HepG2 (cell line): ENCODE data around the gene TWF1. TPM values are rescaled to one million over a fixed set of nuclear protein-coding genes. Genes with fewer than 3 reads are reported as not detected.

ENCODE experiments used
- ATM ChIP-seq: fragments of 450-650 bp; IDR thresholded peaks from 2 replicates; pipeline ENCODE4 v1.7.1; 2017; ENCODE audit warnings: mild to moderate bottlenecking, borderline replicate concordance
- DPF2 ChIP-seq: sonication (generic); formaldehyde crosslinking; IDR thresholded peaks from 2 replicates; pipeline ENCODE4 v1.4.0; 2020; ENCODE audit warnings: mild to moderate bottlenecking, low read depth, missing genetic modification reagents, borderline replicate concordance
- FOXA3 ChIP-seq: IDR thresholded peaks from 2 replicates; pipeline ENCODE4 v1.6.1; 2016; ENCODE audit warnings: missing genetic modification reagents, missing compliant biosample characterization
- HNRNPUL1 ChIP-seq: fragments of 200-400 bp; formaldehyde crosslinking; IDR thresholded peaks from 2 replicates; pipeline ENCODE4 v1.6.1; 2017; ENCODE audit warnings: low read depth, mild to moderate bottlenecking, low read length, moderate library complexity
- KLF9 ChIP-seq: IDR thresholded peaks from 2 replicates; pipeline ENCODE4 v1.6.1; 2016; ENCODE audit warnings: low read depth
- MTERF4 ChIP-seq: sonication (generic); formaldehyde crosslinking; IDR thresholded peaks from 2 replicates; pipeline ENCODE4 v1.8.0; 2023; ENCODE audit warnings: mild to moderate bottlenecking, missing genetic modification reagents
- ZNF382 ChIP-seq: sonication (generic); formaldehyde crosslinking; IDR thresholded peaks from 2 replicates; pipeline ENCODE4 v1.5.0; 2020; ENCODE audit warnings: missing genetic modification reagents, mild to moderate bottlenecking, borderline replicate concordance
- ZNF496 ChIP-seq: sonication (generic); formaldehyde crosslinking; IDR thresholded peaks from 2 replicates; pipeline ENCODE4 v1.8.1; 2023; ENCODE audit warnings: mild to moderate bottlenecking, moderate library complexity, missing genetic modification reagents; ENCODE audit not compliant: insufficient replicate concordance
- polyA plus RNA-seq, 8 experiments: library from polyadenylated mRNA; depleted of rRNA in 3 of 8; stranded (reverse) in 7 of 8; unstranded in 1 of 8; fragments of >200 nt; fragmentation: Illumina TruSeq in 4 of 8; extraction: Trizol in 4 of 8; gene quantifications; 2 replicates each; pipeline versions ENCODE4 v1.2.1 to v1.2.3, GENCODE V29; 2011 to 2016; ENCODE audit warnings: low read depth in 4 of 8, missing spikeins in 1 of 8, mixed read lengths in 1 of 8; ENCODE audit not compliant: insufficient read depth in 1 of 8
- total RNA-seq, 5 experiments: library from RNA; depleted of rRNA; stranded (reverse); fragments of >200 nt; fragmentation: Illumina TruSeq; extraction: Trizol; gene quantifications; 2 replicates each; pipeline ENCODE4 v1.2.3, GENCODE V29; 2016; ENCODE audit warnings: low read depth in 1 of 5
- TF ChIP-seq, protein P1 (sequence below): sonication (generic); formaldehyde crosslinking; IDR thresholded peaks from 2 replicates; pipeline ENCODE4 v1.5.0; 2020; ENCODE audit warnings: mild to moderate bottlenecking, missing genetic modification reagents, borderline replicate concordance
- TF ChIP-seq, protein P2 (sequence below): fragments of 450-650 bp; IDR thresholded peaks from 2 replicates; pipeline ENCODE4 v1.6.1; 2016
- TF ChIP-seq, protein P3 (sequence below): sonication (generic); formaldehyde crosslinking; IDR thresholded peaks from 2 replicates; pipeline ENCODE4 v1.5.0; 2020; ENCODE audit warnings: mild to moderate bottlenecking, missing genetic modification reagents

Gene TWF1
- total and polyA plus RNA-seq, 2 of the 13 experiments (the other 11 are each of a cell fraction or from before 2014, with no cell fraction given): 32.3 to 85.5 TPM

GRCh38 chr12:43836475-43836989 lies 30.4 kb upstream of the TWF1 start (continued):
- TF ChIP-seq, protein P1, sequence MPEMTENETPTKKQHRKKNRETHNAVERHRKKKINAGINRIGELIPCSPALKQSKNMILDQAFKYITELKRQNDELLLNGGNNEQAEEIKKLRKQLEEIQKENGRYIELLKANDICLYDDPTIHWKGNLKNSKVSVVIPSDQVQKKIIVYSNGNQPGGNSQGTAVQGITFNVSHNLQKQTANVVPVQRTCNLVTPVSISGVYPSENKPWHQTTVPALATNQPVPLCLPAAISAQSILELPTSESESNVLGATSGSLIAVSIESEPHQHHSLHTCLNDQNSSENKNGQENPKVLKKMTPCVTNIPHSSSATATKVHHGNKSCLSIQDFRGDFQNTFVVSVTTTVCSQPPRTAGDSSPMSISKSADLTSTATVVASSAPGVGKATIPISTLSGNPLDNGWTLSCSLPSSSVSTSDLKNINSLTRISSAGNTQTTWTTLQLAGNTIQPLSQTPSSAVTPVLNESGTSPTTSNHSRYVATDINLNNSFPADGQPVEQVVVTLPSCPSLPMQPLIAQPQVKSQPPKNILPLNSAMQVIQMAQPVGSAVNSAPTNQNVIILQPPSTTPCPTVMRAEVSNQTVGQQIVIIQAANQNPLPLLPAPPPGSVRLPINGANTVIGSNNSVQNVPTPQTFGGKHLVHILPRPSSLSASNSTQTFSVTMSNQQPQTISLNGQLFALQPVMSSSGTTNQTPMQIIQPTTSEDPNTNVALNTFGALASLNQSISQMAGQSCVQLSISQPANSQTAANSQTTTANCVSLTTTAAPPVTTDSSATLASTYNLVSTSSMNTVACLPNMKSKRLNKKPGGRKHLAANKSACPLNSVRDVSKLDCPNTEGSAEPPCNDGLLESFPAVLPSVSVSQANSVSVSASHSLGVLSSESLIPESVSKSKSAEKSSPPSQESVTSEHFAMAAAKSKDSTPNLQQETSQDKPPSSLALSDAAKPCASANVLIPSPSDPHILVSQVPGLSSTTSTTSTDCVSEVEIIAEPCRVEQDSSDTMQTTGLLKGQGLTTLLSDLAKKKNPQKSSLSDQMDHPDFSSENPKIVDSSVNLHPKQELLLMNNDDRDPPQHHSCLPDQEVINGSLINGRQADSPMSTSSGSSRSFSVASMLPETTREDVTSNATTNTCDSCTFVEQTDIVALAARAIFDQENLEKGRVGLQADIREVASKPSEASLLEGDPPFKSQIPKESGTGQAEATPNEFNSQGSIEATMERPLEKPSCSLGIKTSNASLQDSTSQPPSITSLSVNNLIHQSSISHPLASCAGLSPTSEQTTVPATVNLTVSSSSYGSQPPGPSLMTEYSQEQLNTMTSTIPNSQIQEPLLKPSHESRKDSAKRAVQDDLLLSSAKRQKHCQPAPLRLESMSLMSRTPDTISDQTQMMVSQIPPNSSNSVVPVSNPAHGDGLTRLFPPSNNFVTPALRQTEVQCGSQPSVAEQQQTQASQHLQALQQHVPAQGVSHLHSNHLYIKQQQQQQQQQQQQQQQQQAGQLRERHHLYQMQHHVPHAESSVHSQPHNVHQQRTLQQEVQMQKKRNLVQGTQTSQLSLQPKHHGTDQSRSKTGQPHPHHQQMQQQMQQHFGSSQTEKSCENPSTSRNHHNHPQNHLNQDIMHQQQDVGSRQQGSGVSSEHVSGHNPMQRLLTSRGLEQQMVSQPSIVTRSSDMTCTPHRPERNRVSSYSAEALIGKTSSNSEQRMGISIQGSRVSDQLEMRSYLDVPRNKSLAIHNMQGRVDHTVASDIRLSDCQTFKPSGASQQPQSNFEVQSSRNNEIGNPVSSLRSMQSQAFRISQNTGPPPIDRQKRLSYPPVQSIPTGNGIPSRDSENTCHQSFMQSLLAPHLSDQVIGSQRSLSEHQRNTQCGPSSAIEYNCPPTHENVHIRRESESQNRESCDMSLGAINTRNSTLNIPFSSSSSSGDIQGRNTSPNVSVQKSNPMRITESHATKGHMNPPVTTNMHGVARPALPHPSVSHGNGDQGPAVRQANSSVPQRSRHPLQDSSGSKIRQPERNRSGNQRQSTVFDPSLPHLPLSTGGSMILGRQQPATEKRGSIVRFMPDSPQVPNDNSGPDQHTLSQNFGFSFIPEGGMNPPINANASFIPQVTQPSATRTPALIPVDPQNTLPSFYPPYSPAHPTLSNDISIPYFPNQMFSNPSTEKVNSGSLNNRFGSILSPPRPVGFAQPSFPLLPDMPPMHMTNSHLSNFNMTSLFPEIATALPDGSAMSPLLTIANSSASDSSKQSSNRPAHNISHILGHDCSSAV: no peak
- TF ChIP-seq, protein P2, sequence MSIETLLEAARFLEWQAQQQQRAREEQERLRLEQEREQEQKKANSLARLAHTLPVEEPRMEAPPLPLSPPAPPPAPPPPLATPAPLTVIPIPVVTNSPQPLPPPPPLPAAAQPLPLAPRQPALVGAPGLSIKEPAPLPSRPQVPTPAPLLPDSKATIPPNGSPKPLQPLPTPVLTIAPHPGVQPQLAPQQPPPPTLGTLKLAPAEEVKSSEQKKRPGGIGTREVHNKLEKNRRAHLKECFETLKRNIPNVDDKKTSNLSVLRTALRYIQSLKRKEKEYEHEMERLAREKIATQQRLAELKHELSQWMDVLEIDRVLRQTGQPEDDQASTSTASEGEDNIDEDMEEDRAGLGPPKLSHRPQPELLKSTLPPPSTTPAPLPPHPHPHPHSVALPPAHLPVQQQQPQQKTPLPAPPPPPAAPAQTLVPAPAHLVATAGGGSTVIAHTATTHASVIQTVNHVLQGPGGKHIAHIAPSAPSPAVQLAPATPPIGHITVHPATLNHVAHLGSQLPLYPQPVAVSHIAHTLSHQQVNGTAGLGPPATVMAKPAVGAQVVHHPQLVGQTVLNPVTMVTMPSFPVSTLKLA: no peak
- TF ChIP-seq ZNF496 (CRISPR knock-in tag): no peak
- no peak for TF ChIP-seq ATM
- 0 out of 2 replicates have a peak, but pooled peaks have one; percentile 8 for TF ChIP-seq FOXA3
- no peak for TF ChIP-seq ZNF382
- no peak for TF ChIP-seq HNRNPUL1
- TF ChIP-seq KLF9 (CRISPR knock-in tag): no peak
- TF ChIP-seq, protein P3, sequence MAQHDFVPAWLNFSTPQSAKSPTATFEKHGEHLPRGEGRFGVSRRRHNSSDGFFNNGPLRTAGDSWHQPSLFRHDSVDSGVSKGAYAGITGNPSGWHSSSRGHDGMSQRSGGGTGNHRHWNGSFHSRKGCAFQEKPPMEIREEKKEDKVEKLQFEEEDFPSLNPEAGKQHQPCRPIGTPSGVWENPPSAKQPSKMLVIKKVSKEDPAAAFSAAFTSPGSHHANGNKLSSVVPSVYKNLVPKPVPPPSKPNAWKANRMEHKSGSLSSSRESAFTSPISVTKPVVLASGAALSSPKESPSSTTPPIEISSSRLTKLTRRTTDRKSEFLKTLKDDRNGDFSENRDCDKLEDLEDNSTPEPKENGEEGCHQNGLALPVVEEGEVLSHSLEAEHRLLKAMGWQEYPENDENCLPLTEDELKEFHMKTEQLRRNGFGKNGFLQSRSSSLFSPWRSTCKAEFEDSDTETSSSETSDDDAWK (CRISPR knock-in tag): no peak
- TF ChIP-seq MTERF4 (CRISPR knock-in tag): no peak
- TF ChIP-seq DPF2 (CRISPR knock-in tag): no peak
- TF ChIP-seq, all 625 proteins: peak for 26
